CD4-positive, alpha-beta T cell (primary cell): Measurements from ENCODE around the gene PTPRN2. TPM values are rescaled to one million over a fixed set of nuclear protein-coding genes. Genes with fewer than 3 reads are reported as not detected.

Experiments used
- ATAC-seq: fragments of 200-7000 bp; cut with Tn5 transposase; one replicate; pipeline ENCODE4 v1.10.0; 2022; ENCODE audit warnings: mild to moderate bottlenecking; ENCODE audit not compliant: poor library complexity
- CTCF ChIA-PET: fragments of 350-600 bp; sonication (Branson Sonifier 250); formaldehyde crosslinking; loops from one replicate; lab custom pipeline; 2021; ENCODE audit warnings: antibody characterized with exemption, inconsistent platforms; lab: Charles Lee
- POLR2A ChIA-PET: fragments of 350-600 bp; sonication (Branson Sonifier 250); formaldehyde crosslinking; loops from one replicate; lab custom pipeline; 2021; ENCODE audit warnings: antibody characterized with exemption, inconsistent platforms; lab: Charles Lee
- DNase-seq, 14 experiments: peaks; one replicate each; pipeline ENCODE4 v3.0.0-alpha.2; 2013 to 2020; ENCODE audit warnings: mixed read lengths in 2 of 14
- H3K27ac ChIP-seq, 2 donors: one replicate each; pipeline versions ENCODE4 v1.5.1 to v1.7.0; 2013; ENCODE audit warnings: low read length in 2 of 2, low read depth in 1 of 2, mild to moderate bottlenecking in 1 of 2
- H3K27me3 ChIP-seq, 2 experiments: 1 replicate in 1 of 2; 2 replicates in 1 of 2; pipeline versions ENCODE4 v1.6.1 to v1.7.0; 2013; ENCODE audit warnings: low read length in 2 of 2, control low read depth in 1 of 2, mild to moderate bottlenecking in 1 of 2, moderate library complexity in 1 of 2; ENCODE audit not compliant: insufficient read depth in 2 of 2, control insufficient read depth in 1 of 2
- H3K36me3 ChIP-seq: one replicate; pipeline ENCODE4 v1.6.1; 2013; ENCODE audit warnings: low read length, control low read depth; ENCODE audit not compliant: insufficient read depth
- H3K4me1 ChIP-seq: one replicate; pipeline ENCODE4 v1.6.1; 2013; ENCODE audit warnings: low read length, control low read depth; ENCODE audit not compliant: insufficient read depth
- H3K4me3 ChIP-seq: one replicate; pipeline ENCODE4 v1.5.1; 2013; ENCODE audit warnings: mild to moderate bottlenecking, low read length, moderate library complexity
- H3K9me3 ChIP-seq, 2 experiments: 1 replicate in 1 of 2; 2 replicates in 1 of 2; pipeline versions ENCODE4 v1.6.1 to v1.7.0; 2013; ENCODE audit warnings: low read length in 2 of 2, mild to moderate bottlenecking in 2 of 2, control low read depth in 1 of 2, moderate library complexity in 1 of 2; ENCODE audit not compliant: control insufficient read depth in 1 of 2, insufficient read depth in 1 of 2
- H3K27ac Mint-ChIP-seq: one replicate; pipeline ENCODE4 v1.8.0; 2020; ENCODE audit warnings: mixed read lengths
- H3K27me3 Mint-ChIP-seq: one replicate; pipeline ENCODE4 v1.8.0; 2021; ENCODE audit warnings: mixed read lengths
- H3K36me3 Mint-ChIP-seq: one replicate; pipeline ENCODE4 v1.8.0; 2021; ENCODE audit warnings: low read depth, mixed read lengths
- H3K4me1 Mint-ChIP-seq: one replicate; pipeline ENCODE4 v1.8.0; 2021; ENCODE audit warnings: low read depth, mixed read lengths
- H3K4me3 Mint-ChIP-seq: one replicate; pipeline ENCODE4 v1.8.0; 2020; ENCODE audit warnings: mild to moderate bottlenecking, mixed read lengths
- H3K9me3 Mint-ChIP-seq: one replicate; pipeline ENCODE4 v1.8.0; 2020; ENCODE audit warnings: mixed read lengths
- CTCF ChIP-seq: fragments of 200-600 bp; IDR thresholded peaks from one replicate; pipeline ENCODE4 v1.8.0; 2022; ENCODE audit warnings: antibody characterized with exemption, mild to moderate bottlenecking
- intact Hi-C, 2 experiments: fragments of 100-400 bp; cut with DNase I in 1 of 2; cut with micrococcal nuclease in 1 of 2; formaldehyde crosslinking; loops; one replicate each; pipeline versions ENCODE4 v1.15.1 to v1.9.0; 2023 to 2025; cut with DNase I, micrococcal nuclease
- total RNA-seq, 174 experiments: library from RNA in 2 of 174; stranded (reverse) in 2 of 174; gene quantifications; one replicate each; pipeline ENCODE4 v1.2.3 and lab custom pipeline; 2021 to 2026

Gene PTPRN2
- total RNA-seq, 2 experiments from 2014 or later = 0.34 to 0.44 TPM

GRCh38 chr7:158228986-158229385 is 358.6 kb downstream of the PTPRN2 start:
- Histone ChIP-seq H3K36me3 (no peaks in the 10 kb centered on the region), H3K27ac (no peak overlapping the region), H3K9me3 (peaks cover 15 to 20% of the 10 kb centered on the region in 2 experiments), H3K4me1 (no peaks in the 10 kb centered on the region), H3K4me3 (no peak overlapping the region), H3K27me3 (peaks cover 0 to 2% of the 10 kb centered on the region in 2 experiments)
- no peaks in the 10 kb centered on the region for H3K36me3 Mint-ChIP-seq
- ChIA-PET POLR2A (no interaction called here), CTCF (no interaction called here)
- DNase-seq = no peak
- no peak for TF ChIP-seq CTCF
- intact Hi-C loops = no loop called here
- H3K27ac Mint-ChIP-seq = no peak overlapping the region
- H3K9me3 Mint-ChIP-seq = peaks cover 11% of the 10 kb centered on the region
- H3K4me3 Mint-ChIP-seq = no peak overlapping the region
- no peak for ATAC-seq
- H3K27me3 Mint-ChIP-seq = peaks cover 10% of the 10 kb centered on the region
- H3K4me1 Mint-ChIP-seq = no peaks in the 10 kb centered on the region

- peaks cover 10% of the 10 kb centered on the region for H3K9me3 Mint-ChIP-seq
- Histone ChIP-seq H3K27me3 (peaks cover 0 to 2% of the 10 kb centered on the region in 2 experiments), H3K4me3 (no peak overlapping the region), H3K36me3 (no peaks in the 10 kb centered on the region), H3K9me3 (peaks cover 15 to 20% of the 10 kb centered on the region in 2 experiments), H3K27ac (no peak overlapping the region), H3K4me1 (no peaks in the 10 kb centered on the region)
- no peaks in the 10 kb centered on the region for H3K4me1 Mint-ChIP-seq
- no peak overlapping the region for H3K27ac Mint-ChIP-seq
- ATAC-seq = no peak
- ChIA-PET CTCF (no interaction called here), POLR2A (no interaction called here)
- H3K27me3 Mint-ChIP-seq = peaks cover 10% of the 10 kb centered on the region
- TF ChIP-seq CTCF = no peak
- intact Hi-C loops = no loop called here
- DNase-seq = no peak
- no peak overlapping the region for H3K4me3 Mint-ChIP-seq
- H3K36me3 Mint-ChIP-seq = no peaks in the 10 kb centered on the region
These were observed 359.5 kb downstream of the PTPRN2 start for GRCh38 chr7:158228131-158228530.

DNA sequence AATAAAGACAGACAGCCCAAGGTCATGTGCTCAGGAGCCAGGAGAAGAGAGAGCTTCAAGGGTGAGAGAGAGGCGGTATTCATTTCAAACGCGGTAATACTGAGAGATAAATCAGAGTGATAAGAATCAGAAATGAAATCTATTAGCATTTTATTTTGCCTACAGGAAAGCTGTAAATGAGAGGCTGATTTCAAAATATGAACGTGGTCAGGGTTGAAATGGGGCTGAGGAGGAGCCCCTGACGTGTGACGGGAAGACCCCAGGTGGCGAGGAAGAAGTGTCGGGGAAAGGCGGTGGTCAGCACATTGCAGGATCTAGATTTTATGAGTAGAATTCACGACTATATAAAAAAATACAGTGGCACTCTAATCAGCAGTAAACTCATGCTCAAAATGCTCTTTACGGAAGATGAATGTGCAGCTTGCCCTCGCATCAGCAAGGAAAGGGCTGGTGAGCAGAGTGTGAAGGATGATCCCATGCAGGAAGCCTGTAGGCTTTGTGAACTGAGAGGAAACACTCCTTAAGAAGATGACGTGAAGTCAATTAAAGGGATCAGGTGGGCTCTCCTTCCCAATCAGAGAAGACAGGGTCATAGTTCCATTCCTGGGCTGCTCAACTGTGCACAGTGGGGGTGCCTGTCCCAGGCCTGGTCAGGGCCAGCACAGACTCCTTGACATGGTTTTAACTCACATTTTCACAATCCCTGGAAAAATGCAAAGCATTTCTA is 360.2 kb downstream of the PTPRN2 start:
- intact Hi-C loops = no loop called here
- H3K4me3 Mint-ChIP-seq = no peak overlapping the region
- H3K27me3 ChIP-seq = peaks cover 0 to 2% of the 10 kb centered on the region in 2 experiments
- H3K4me1 Mint-ChIP-seq = no peaks in the 10 kb centered on the region
- ATAC-seq = no peak
- TF ChIP-seq CTCF = no peak
- no peaks in the 10 kb centered on the region for H3K36me3 ChIP-seq
- peaks cover 10% of the 10 kb centered on the region for H3K27me3 Mint-ChIP-seq
- H3K9me3 Mint-ChIP-seq = peaks cover 10% of the 10 kb centered on the region
- H3K27ac ChIP-seq = no peak overlapping the region
- H3K4me3 ChIP-seq = no peak overlapping the region
- H3K4me1 ChIP-seq = no peaks in the 10 kb centered on the region
- CTCF ChIA-PET = no interaction called here
- DNase-seq = no peak
- no peak overlapping the region for H3K27ac Mint-ChIP-seq
- POLR2A ChIA-PET = no interaction called here
- no peaks in the 10 kb centered on the region for H3K36me3 Mint-ChIP-seq
- peaks cover 15 to 20% of the 10 kb centered on the region in 2 experiments for H3K9me3 ChIP-seq
